GM10266 (cell line): ENCODE results near the gene TATDN2.
A peak's percentile ranks its signal among the peaks of the same experiment; 100 is the strongest.

Experiments used
- DNase-seq: peaks from one replicate; pipeline ENCODE4 v3.0.0; 2012; ENCODE audit errors: extremely low spot score
- CTCF ChIP-seq: IDR thresholded peaks from 2 replicates; pipeline ENCODE4 v1.5.1; 2012; ENCODE audit warnings: mild to moderate bottlenecking, low read depth; ENCODE audit not compliant: control insufficient read depth, insufficient read depth; ENCODE audit errors: missing control alignments

The TATDN2 gene

GRCh38 chr3:10213156-10213792 is 35.0 kb upstream of the TATDN2 start:
- peak; percentile 18 for DNase-seq
- TF ChIP-seq CTCF = no peak

GRCh38 chr3:10215578-10216368 is 32.5 kb upstream of the TATDN2 start:
- TF ChIP-seq CTCF = no peak
- no peak for DNase-seq

- no peak for TF ChIP-seq CTCF
- no peak for DNase-seq
Observed at GRCh38 chr3:10217359-10217758, 30.9 kb upstream of the TATDN2 start.

- no peak for TF ChIP-seq CTCF
- no peak for DNase-seq
Observed at GRCh38 chr3:10219737-10220136, 28.5 kb upstream of the TATDN2 start.

GRCh38 chr3:10223676-10224639 is 24.3 kb upstream of the TATDN2 start:
- no peak for TF ChIP-seq CTCF
- no peak for DNase-seq

GRCh38 chr3:10224794-10225665 is 23.2 kb upstream of the TATDN2 start:
- TF ChIP-seq CTCF = peak; percentile 85
- peak; percentile 77 for DNase-seq
